Peyer's patch (tissue), 4 donors: ENCODE measurements around the gene FOXO6. TPM values are rescaled to one million over a fixed set of nuclear protein-coding genes. Genes with fewer than 3 reads are reported as not detected.
A peak's percentile ranks its signal among the peaks of the same experiment; 100 is the strongest.

Experiments
- DNase-seq, 3 donors: peaks; one replicate each; pipeline ENCODE4 v3.0.0-alpha.2; 2017 to 2019
- H3K27ac ChIP-seq, 4 donors: fragments of 200-600 bp; sonication (generic); one replicate each; pipeline ENCODE4 v1.5.1; 2016 to 2019
- H3K27me3 ChIP-seq, 2 donors: fragments of 200-600 bp; sonication (generic); one replicate each; pipeline ENCODE4 v1.5.1; 2019
- H3K36me3 ChIP-seq, 3 donors: fragments of 200-600 bp; sonication (generic); one replicate each; pipeline ENCODE4 v1.5.1; 2016 to 2019
- H3K4me1 ChIP-seq, 4 donors: fragments of 200-600 bp; sonication (generic); one replicate each; pipeline ENCODE4 v1.5.1; 2016 to 2019
- H3K4me3 ChIP-seq, 4 donors: fragments of 200-600 bp; sonication (generic); 1 replicate in 3 of 4; 2 replicates in 1 of 4; pipeline ENCODE4 v1.5.1; 2016 to 2019; ENCODE audit warnings: mild to moderate bottlenecking in 1 of 4
- H3K9me3 ChIP-seq, 4 donors: fragments of 200-600 bp; sonication (generic); one replicate each; pipeline ENCODE4 v1.5.1; 2016 to 2019; ENCODE audit warnings: mild to moderate bottlenecking in 1 of 4
- POLR2A ChIP-seq, 2 donors: fragments of 450-650 bp; IDR thresholded peaks; one replicate each; pipeline ENCODE4 v1.5.1; 2017; ENCODE audit warnings: antibody characterized with exemption in 2 of 2, mild to moderate bottlenecking in 2 of 2, moderate library complexity in 2 of 2
- total RNA-seq, 4 donors: library from RNA; depleted of rRNA; stranded (reverse); fragments of >200 nt; gene quantifications; one replicate each; pipeline ENCODE4 v1.1.0, GENCODE V29; 2016
- TF ChIP-seq, protein P1 (sequence below), 6 experiments: fragments of 450-650 bp in 4 of 6; fragments of 200-600 bp in 2 of 6; sonication (generic) in 1 of 6; IDR thresholded peaks; one replicate each; pipeline ENCODE4 v1.5.1; 2017 to 2019; ENCODE audit warnings: antibody characterized with exemption in 6 of 6, mild to moderate bottlenecking in 3 of 6, moderate library complexity in 1 of 6

Gene FOXO6
- total RNA-seq, 4 donors from 2014 or later: 0.53 to 1.1 TPM; not detected in 2

DNA sequence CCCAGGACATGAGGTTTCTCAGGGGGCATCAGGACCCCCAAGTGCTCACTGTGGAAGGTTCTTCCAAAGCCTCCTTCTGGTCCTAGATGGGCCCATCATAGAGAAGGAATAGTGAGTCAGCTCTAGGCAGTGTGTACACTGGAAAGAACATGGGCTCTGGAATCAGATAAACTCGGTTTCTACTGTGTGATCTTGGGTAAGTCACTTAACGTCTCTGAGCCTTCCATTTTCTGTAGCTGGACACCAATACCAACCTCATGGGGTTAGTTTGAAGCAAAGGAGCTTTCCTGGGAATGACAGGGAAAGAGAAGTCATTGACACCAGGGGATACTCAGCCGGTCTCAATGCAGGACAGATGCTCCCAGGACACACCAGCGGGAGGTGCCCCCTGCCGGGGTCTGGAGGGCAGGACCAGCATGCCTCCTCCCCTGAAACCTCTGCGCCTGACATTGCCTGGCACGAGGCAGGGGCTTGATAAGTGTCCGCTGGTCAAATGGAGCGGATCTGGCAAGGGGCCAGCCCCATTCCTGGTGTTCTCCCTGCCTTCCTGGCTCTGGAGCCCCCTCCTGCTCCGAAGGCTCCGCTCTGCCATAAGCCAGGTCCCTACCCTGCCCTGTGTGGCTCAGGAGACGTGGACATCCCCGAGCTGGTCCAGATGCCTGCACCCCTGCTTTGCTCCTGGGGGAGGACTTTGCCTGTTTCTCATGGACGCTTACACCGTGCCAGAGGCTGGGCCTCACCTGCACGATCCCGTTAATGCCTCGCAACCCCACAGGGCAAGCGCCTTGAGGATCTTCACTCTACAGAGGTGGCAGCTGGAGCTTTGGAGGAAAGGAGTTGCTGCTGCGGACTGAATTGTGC, 70.5 kb downstream of the FOXO6 start:
- H3K27me3 ChIP-seq: no peaks in the 10 kb centered on the region
- peaks cover 0 to 28% (median 7%) of the 10 kb centered on the region in 4 donors for H3K4me1 ChIP-seq
- TF ChIP-seq, protein P1, sequence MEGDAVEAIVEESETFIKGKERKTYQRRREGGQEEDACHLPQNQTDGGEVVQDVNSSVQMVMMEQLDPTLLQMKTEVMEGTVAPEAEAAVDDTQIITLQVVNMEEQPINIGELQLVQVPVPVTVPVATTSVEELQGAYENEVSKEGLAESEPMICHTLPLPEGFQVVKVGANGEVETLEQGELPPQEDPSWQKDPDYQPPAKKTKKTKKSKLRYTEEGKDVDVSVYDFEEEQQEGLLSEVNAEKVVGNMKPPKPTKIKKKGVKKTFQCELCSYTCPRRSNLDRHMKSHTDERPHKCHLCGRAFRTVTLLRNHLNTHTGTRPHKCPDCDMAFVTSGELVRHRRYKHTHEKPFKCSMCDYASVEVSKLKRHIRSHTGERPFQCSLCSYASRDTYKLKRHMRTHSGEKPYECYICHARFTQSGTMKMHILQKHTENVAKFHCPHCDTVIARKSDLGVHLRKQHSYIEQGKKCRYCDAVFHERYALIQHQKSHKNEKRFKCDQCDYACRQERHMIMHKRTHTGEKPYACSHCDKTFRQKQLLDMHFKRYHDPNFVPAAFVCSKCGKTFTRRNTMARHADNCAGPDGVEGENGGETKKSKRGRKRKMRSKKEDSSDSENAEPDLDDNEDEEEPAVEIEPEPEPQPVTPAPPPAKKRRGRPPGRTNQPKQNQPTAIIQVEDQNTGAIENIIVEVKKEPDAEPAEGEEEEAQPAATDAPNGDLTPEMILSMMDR (IDR thresholded peaks at IDR 0.05): no peak
- TF ChIP-seq POLR2A (IDR thresholded peaks at IDR 0.05): no peak
- H3K9me3 ChIP-seq: no peaks in the 10 kb centered on the region
- H3K27ac ChIP-seq: peak overlapping the region in 1 of 4 donors; percentile 57
- peak in 1 of 3 donors; percentile 46 for DNase-seq
- no peak overlapping the region for H3K4me3 ChIP-seq
- no peaks in the 10 kb centered on the region for H3K36me3 ChIP-seq

Other genes starting within 250 kb of the FOXO6 start
- 100 to 1,000 TPM in 1 of 4 donors, 10 to 100 TPM in 3; 27.1 to 116 (median 52.9) TPM for gene SCMH1, start 119.1 kb upstream of the FOXO6 start, total RNA-seq
- gene EDN2, start 123.2 kb downstream of the FOXO6 start, total RNA-seq: 10 to 100 TPM in 3 of 4 donors, not detected in 1; 43.2 to 75.0 (median 49.1) TPM